Stimulated activated CD4-positive, alpha-beta T cell treated with anti-CD3 and anti-CD28 coated beads, Interleukin-12 subunit alpha, Interleukin-12 subunit beta, amount 100 ng/mL, for 24 hours (primary cell): ENCODE results near the gene EXOC4.

Experiments used
- DNase-seq, 2 experiments: peaks; one replicate each; pipeline ENCODE4 v3.0.0-alpha.2; 2020; ENCODE audit warnings: low read depth in 2 of 2

Gene EXOC4

DNA sequence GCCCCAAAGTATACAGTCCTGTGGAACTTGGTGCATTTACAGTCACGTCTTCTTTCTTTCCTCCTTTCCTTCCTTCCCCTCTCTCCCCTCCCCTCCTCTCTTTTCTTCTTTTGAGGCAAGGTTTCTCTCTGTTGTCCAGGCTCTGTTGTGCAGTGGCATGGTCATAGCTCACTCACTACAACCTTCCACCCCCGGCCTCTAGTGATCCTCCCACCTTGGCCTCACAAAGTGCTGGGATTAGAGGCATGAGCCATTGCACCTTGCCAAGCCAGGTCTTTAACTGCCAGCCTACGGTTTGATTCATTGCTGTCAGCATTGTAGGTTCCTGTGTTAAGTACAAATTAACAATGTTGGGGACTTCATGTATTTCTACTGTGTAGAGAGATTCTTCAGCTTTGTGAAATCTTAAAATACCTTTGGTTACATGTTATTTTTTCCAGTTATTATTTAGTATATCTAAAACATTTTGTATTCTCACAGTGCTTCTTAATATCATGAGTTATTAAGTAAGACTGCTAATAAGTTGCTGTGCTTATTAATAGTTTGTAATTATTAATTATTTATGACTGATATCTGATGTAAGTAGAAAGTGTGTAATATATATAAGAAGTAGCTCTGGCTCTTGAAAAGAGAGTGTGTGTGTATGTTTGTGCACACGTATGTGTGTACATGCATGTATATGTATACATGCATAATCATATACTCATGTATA is 320.8 kb downstream of the EXOC4 start:
- DNase-seq = no peak

DNA sequence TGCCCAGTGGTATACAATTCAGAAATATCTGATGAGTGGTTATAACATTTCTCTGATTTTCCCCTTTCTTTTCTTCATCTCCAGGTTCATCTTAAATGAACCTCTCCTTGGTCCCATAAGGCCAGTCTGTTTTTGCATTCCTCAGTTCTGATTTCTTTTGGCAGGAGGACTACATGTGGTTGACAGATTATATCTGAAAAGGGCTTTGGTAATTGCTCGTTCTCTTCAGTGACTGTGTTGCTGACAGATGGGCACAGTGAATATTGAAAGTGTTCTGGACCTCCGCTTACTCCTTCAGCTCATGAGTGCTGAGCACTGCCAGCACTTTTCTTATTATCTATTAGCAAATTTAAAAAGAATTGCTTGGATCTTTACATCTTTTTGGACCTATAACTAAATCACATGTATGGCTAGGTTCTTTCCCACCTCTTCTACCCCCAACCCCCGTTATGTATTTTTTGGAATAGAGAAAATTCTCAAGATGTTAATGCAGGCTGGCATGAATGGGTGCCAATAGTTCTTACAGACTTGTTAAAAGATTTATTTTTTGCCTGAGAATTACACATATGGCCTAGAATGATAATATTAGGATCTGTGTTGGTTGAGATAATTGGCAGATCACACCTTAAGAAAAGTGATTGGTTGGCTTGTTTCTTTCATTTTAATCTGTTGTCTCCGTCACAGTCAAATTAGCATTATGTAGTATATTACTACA is 323.0 kb downstream of the EXOC4 start:
- DNase-seq = no peak

DNA sequence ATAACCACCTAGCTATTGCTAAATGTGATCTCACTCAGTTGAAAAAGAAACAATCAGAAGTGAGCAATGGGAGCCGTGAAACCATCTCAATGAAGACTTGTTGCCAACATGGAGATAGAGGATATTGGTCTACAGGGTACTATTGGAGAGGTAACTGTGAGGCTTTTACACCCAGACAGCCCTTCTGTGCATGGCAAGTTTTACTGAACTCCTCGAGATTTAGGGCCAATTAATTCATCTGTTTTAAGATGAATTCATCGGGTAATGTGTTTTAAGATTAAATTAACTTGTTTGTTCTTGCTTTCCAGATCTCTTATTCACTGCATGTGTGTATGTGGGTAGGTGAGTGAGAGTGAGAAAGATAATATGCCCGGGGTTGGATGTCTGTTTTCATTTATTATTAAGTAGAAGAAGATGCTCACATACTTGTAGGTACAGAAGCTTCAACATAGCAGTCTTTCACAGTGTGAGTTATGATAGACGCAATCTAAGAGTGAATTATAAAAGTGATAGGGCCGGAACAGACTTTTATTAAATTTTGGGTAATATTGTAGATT is 323.8 kb downstream of the EXOC4 start:
- no peak for DNase-seq

DNA sequence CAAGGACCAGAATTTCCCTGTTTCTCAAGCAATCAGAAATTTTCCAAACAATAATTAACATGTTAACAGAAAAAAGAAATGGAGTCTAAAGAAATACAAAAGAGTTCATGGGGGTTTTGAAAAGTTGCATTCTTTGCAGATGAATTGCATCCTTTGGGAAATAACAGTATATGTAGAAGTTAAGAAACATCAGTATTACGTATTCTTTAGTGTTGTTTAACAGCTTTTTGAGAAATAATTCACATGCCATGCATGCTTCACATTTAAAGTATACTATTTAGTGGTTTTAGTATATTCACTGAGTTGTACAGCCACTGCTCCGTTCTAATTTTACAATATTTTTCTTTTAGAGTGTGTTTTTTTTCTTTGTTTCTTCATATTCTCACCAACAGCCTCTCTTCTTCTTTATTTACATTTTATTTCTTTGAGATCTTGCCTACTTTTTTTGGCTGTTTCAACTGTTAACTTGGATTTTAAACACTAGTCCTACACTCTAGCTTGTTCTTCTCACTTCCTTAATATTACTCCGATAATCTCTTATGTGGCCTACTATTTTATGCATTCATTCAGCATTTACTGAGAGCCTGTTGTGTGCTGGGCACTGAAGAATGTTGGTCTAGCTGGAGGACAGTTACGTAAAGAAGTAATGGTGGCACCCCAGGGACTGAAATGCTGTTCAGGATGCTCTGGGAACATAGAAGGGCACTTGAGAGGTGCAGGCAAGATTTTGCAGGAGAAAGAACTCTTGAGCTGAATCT is 330.1 kb downstream of the EXOC4 start:
- no peak for DNase-seq

DNA sequence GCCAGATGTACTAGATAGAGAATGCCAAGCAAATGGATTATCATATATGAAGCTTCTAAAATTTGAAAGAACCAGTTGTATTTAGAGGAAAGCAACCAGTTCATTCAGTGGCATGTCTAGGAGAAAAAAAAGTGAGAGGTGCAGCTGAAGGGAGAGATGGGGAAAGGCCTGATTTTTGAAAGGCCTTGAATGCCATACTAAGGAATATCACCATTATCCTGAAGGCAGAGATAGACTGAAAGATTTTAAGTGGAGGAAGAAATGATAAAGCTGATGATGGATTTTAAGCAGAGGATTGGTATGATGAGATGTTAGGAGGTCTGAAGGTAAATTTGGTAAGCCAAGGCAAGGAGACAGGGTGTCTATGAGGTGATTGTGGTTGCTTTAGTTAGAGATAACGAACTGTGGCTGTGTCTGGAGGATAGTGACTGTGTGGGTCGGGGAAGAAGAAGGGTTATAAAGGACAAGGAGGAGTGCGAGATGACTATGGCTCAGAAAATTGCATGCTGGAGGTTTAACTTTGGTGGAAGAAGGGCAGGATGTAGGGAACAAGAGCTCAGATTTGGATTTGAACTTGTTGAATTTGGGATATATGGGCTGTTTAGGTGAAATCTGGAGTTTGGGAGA is 330.8 kb downstream of the EXOC4 start:
- DNase-seq = no peak

DNA sequence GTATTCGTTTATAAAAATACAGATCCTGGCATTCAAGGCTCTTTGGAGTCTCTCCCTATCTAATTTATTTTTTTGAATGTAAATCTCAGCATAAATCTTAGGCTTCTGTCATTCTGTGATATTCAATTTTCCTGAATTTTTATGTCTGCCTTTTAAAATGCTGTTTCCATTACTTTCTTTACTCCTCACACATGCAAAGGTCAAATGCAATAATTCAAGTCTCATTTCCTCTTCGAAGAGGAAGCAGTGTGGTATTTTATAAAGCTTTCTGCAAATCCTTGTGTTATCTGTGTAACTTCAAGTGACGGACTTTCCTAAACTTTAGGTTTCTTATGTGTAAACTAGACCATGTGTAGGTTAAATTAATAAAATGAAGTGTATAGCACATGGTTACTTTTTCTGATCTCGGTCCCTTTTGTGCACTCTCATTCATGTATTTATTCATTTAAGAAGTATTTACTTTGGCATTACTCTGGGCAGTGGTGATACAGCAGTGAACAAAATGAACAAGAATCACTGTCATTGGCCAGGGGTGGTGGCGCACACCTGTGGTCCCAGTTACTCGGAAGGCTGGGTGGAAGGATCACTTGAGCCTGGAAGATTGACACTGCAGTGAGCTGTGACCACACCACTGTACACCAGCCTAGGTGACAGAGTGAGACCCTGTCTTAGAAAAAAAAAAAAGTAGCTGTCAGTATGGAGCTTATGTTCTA is 332.2 kb downstream of the EXOC4 start:
- no peak for DNase-seq

DNA sequence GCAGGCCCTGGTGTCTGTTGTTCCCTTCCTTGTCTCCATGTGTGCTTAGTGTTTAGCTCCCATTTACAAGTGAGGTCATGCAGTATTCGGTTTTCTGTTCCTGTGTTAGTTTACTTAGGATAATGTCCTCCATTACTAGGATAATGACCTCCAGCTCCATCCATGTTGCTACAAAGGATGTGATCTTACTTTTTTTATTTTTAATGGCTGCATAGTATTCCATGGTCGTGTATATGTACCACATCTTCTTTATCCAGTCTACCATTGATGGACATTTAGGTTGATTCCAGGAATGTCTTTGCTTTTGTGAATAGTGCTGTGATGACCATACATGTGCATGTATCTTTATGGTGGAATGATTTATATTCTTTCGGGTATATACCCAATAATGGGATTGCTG is 333.4 kb downstream of the EXOC4 start:
- no peak for DNase-seq

DNA sequence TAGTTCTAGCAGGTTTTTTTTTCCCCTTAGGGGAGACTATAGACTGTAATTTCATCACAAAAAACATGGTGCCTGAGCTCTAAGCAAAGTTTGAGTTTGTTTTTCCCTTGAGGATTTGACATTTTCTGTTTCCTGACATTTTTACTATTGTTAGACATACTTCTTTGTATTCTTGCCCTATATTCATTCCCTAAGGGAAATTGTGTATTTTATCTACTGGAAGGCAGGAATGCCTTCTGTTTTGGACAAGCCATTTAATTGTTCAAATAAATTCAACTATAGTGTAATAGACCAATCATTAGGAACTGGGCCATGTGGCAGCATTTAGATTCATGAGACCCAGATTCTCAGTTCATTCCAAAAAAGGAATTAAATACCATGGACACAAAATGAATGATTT is 335.0 kb downstream of the EXOC4 start:
- DNase-seq = no peak

DNA sequence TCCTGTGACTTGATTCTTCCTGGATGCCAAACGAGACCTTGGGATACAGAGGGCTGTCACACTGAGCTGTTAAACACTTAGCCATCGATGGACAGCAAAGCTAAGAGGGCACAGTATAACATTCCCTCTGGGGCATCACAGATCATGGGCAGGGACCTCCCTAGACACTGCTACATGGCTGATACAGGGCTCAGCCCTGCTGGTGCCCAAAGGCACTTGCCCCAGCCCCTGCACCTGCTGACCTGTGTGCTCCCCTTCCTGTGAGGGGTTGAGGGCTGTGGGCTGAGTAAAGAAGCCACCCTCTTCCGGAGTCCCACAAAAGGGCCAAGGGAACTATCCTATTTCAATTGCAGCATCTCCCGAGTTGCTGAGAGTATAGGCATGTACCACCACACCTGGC is 337.9 kb downstream of the EXOC4 start:
- DNase-seq = no peak

DNA sequence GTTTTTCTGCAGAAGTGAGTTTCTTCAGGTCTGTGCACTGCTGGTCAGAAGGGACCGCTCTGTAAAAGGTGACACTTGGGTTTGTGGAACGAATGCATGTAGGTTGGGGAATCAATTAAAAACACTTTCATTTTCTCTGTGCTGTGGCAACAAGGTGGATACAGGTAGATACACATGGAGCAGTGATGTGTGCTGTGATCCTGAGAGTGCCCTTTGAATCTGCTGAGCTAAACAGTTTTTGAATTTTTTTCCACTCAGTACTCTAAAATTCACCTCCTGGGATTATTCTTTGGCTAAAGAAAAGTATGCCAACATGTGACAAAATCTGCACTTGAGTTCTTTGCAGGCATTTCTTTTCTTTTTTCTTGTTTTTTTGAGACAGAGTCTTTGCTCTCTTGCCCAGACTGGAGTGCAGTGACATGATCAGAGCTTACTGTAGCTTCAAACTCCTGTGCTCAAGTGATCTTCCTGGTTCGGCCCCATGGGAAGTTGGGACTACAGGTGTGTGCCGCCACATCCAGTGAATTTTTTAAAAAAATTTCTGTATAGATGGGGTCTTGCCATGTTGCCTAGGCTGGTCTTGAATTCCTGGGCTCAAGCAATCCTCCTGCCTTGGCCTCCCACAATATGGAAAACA is 338.9 kb downstream of the EXOC4 start:
- DNase-seq = no peak

DNA sequence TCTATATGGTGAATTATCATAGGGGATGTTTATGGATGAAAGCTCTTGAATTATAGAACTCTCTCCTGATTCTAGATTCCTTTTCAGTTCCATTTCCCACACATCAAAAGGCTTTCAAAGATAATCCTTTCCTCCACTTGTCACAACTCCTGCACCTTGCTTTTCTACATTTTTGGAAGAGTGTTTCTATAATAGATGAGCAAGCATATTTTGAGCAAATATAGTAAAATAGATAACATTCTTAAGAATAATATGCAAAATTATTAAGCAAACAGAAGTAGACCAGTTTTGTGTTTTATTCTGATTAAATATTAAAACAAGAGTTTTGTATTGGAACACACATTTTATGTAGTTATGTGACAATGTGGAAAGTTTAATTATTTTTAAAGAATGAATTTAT is 340.7 kb downstream of the EXOC4 start:
- no peak for DNase-seq

DNA sequence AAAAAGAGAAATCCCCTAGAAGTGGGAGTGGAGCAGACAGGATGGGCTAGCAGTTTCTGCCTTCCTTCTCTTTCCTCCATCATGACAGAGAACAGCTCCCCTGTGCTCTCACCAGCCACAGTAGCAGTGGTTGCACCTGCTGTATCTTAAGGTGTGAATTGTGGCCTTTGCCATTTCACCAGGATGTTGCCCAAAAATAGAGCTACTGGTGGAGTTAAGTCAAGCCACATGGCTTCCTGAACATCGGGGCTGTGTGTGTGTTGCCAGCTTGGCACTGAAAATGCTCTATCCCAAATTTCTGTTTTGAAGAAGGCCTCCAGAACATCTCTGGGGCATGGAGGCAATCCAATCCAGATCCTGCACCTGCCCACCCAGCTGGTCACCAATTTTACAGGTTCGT is 348.7 kb downstream of the EXOC4 start:
- no peak for DNase-seq

DNA sequence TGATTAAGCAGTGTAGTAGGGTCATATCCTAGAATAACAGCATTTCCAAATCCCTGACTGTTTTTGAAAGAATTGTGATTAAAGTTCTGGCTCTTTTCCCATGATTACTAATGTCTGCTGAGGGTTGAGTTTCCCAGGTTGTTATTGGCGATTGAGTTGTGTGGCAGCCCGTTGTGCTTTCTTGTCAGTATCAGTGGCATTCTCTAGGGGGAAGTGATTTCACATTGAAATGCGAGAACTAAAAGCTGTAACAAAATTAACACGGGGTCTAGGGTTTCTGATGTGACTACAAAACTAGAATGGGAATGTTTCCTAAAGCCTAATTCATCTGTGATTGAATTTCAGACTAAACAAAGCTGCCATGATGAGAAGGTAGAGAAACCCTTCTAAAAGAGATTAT is 349.4 kb downstream of the EXOC4 start:
- no peak for DNase-seq

DNA sequence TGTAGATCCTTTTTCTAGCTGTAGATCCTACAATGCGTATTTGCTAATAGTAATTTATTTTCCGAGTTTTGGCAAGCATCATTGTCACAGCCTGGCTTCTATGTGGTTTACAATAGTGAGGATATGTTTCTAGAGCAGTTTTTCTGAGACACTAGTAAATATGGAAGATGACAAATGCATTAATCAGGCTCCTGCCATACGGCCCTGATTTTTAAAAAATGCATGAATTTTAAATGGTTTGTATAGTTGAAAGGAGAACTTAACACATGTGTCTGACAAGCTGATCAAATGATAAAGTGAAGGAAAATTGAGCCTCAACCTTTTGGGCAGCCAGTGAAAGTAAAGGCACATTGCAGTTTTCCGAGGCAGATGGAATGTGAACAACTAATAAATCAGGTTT is 354.1 kb downstream of the EXOC4 start:
- no peak for DNase-seq

DNA sequence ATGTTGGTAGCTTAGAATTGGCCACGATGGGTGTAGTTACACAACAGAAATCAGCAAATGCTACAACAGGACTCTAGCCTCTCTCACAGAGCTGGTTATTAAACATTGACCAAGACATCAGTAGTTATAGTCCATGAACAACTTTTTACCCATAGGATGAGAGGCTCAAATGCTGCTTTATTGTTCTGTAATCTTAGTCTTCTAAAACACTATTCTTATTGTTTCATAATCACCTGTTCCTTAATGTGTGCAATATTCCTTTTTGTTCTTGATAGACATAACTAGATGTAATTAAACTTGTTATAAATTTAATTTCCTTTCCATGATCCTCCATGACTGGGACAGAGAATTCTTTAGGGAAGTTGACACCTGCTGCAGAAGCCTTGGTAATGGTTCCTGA is 356.9 kb downstream of the EXOC4 start:
- no peak for DNase-seq

DNA sequence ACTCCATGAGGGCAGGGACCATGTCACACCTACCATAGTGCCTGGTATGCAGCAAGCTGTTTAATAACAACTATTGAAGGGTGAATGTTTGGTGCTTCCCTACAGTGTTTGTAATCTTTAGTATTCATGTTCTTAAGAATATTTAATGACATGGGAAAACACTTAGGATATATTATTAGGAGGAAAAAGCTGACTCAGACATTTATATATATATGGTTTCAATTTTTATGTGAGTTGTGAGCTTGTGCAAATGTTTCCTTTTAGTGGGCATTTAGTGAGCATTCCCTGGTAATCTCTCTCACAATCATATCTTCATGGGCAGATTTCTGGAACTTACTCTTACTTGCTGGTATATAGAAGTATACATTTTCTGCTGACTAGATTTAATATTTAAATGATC is 359.1 kb downstream of the EXOC4 start:
- DNase-seq = no peak

DNA sequence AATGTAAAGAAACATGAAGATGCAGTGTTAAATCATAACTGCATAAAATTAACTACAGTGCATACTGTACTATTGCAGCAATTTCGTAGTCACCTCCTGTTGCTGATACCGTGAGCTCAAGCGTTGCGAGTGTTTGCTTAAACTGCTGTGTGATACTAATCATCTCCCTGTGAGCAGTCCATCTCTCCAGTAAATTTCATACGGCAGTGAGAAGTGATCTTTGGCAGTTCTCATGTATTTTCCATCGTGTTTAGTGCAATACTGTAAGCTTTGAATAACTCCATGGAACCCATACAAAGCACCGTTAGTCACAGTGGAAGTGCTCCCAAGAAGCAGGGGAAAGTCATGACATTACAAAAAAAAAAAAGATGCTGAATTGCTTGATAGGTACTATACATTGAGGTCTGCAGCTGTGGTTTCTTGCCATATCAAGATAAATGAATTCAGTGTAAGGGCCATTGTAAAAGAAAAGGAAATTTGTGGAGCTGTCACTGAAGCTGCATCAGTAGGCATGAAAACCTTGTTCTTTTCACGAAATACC is 360.4 kb downstream of the EXOC4 start:
- no peak for DNase-seq

DNA sequence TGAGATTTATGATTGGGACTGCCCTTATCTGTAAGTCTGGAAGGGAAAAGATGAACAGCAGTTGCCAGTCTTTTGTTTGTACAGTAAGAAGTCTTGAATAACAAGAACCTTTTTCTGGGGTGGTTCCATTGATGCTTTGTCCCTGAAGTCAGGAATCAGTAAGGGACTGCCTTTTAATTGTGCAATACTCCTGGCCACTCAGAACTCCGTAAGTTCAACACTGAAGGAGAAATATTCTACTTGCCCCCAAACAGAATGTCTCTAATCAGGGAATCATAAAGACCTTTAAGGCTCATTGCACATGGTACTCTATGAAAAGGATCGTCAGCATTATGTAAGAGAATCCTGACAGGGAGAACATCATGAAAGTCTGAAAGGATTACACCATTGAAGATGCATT is 361.4 kb downstream of the EXOC4 start:
- DNase-seq = no peak

DNA sequence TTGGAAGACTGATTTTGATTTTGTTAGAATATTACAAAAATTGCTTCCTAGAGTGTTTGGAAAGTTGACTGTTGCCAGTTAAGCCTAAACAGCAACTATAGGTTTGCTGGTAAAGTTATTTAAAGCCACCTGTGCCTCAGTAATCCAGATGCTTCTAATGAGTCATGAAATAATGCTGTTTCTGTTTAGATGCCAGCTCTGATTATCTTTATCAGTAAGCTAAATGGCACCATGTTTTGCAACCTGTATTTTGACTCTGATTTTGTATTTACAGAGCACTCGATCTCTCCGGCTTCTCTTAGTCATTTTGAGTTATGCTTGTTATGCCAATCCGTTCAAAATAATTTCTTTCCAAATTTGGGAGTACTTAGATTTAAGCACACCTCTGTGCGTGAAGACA is 366.1 kb downstream of the EXOC4 start:
- no peak for DNase-seq

DNA sequence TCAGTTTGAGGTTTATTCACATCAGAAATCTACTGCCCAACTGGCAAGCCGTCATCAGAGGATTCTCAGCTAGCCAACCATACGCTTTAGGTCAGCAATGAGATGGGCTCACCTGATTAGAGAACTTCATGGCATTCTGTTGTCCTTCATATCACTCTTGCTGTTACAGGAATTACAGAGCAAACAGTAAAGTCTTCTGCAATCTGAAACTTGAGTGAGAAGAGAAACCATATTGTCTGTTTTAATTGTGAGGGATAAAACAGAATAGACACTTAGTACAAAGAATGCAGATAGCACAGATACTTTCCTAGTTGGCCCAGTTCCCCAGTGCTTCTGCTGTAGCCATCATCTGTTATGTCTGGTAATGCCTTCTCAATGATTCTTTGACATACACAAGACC is 366.6 kb downstream of the EXOC4 start:
- DNase-seq = no peak

DNA sequence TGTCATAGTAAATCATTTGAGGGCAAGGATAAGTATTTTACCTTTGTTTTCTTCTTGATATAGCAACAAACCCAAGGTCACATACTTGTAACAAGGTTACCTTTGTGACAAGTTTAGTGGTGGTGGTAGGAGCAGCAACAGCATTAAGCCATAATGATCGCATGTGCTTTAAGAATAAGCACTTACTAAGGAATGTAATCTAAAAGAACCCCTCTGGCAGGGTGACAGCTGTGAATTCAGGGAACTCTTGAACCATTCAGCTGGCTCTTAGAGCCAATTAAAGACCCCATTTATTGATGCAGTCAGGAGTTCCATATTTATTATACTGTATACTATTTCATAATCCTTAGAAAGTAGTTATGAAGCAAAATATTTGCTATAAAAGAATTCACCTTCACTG is 370.8 kb downstream of the EXOC4 start:
- DNase-seq = no peak
